CD4-positive, alpha-beta T cell treated with Interleukin-6 for 4 hours (primary cell): ENCODE data around the gene CADPS2.
"Not testable (repeated sequence)": the region's sequence is repeated elsewhere in the genome, so short reads cannot be mapped to it uniquely, and the experiment has no call there.

Source experiments
- DNase-seq: peaks from one replicate; pipeline ENCODE4 v3.0.0-alpha.2; 2020; ENCODE audit warnings: mixed read lengths

CADPS2 gene

DNA sequence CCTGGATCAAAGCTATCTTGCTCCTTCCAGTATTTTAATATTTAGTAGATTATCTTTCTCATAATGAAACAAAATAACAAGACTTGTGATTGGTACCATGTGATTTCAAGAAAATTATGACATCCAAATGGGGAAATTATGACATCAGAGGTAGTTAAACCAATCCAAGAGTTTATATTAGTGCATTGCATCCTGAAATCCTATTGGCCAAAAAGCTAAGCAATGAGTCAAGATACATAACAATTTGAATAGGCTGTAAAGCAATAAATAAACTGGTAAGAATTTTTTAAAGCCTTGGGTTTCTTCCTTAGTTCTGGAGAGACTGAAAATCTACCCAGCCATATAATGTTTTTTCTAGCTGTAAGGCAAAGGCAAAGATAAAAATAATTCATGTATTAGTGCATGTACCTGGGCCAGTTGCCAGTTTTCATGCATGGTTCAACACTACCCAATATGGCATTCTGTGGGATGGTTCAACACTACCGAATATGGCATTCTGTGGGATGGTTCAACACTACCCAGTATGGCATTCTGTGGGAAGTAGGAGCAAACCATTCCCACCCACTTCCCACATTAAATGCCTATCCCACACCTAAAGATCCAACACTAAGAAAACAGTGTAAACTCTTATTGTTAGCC lies 183.3 kb downstream of the CADPS2 start, which contains the start of gene RNF148:
Gene RNF148 (minus strand): TSS at position 51 of the 639 bp plus-strand sequence. CDS start 172 bp downstream, outside the sequence.
- DNase-seq, result no peak

DNA sequence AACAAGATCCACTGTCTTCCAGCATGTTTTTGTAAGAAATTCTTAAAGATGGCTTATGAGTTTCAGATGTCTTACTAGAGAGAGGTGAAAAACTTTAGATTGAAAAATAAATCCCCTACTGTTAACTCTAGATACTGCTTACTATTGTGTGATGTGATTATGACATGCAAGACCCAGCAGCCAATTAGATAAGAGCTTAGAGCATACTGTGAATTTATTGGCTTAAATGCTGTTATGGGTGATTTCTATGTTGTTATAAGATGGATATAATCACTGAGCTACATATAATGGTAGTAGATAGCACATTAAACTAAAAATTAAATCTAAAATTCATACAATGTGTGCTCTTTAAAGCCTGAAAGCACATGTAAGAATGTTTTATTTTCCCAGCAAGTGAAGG lies 187.2 kb downstream of the CADPS2 start, which contains the start of gene RNF133:
Gene RNF133 (minus strand): TSS at position 101 of the 400 bp plus-strand sequence. CDS start 199 bp downstream, outside the sequence.
- no peak for DNase-seq

GRCh38 chr7:122695816-122696215 lies 190.4 kb downstream of the CADPS2 start:
- no peak for DNase-seq

- DNase-seq, result no peak
These were observed 191.6 kb downstream of the CADPS2 start for GRCh38 chr7:122694697-122695096.

DNA sequence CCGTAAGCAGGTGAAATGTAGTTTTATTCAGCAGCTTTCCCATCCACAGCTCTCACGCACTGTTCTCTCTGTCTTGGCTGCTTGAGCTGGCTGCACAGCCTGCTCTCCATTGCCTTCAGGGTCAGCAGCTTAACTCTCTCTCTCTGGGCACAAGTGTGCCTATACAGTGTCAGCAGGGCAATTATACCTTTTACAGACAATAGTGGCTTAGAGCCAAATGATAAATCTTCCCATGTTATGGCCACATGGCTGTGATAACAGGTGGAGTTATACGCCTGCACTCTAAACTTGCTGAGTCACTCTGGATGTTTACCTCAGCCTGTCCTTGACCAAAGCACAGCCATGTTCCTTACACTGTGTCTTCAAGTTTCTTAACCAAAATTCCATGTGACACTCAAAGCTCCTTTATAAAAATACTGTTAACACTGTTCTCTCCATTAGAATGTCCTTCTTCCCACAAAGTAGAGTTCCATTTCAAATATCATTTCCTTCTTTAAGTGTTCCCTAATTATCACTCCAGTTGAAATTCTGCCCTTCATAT lies 193.4 kb downstream of the CADPS2 start:
- no peak for DNase-seq

DNA sequence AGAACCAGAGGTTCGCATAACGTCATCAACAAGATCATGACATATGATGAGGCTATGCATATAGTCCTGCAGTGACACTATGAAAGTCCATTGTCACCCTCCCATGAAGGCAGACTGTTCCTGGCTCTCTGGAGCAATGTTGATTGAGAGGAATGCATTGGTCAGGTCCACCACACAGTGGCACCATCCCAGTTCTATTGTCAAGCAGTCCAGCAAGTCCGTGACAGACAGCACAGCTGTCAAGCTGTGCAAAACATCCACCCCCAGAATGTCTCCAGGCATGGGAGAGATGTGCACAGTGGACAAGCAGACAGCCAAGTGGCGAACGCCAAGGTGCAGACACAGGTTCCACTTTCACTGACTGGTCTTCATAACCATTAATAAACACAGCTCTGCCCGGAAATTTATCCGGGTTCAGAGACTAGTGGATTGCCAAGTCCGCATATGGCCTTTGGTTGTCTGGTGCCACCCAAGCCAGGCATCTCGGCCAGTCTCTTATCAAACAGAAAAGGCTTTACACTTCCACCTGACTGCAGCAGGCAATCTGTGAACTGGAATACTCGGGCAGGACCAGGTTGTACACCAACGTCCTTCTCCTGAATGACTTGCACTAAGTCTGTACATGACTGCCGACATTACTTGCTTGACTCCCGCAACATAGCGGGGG lies 194.6 kb downstream of the CADPS2 start:
- DNase-seq, result no peak

GRCh38 chr7:122689346-122690109 lies 196.7 kb downstream of the CADPS2 start:
- DNase-seq, result no peak

DNA sequence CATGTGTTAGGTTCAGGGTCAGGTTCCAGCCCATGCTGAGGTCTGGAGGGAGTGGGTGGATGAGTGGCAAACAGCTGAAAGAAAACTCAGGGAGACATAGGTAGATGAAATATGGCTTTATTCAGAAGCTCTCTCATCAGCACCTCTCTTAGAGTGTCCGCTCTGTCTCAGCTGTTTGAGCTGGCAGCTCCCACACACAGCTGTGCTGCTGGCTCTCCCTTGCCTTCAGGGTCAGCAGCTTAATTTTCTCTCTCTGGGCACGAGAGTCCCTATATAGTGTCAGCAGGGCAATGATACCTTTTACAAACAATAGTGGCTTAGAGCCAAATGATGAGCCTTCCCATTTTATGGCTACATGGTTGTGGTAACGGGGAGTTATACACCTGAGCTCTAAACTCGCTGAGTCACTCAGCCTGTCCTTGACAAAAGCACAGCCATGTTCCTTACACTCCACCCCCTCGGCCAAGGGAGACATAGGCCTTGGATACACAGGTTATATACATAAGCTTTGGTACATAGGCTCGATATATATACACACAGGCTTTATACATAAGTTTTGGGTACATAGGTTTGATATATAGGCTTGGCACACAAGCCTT lies 197.8 kb downstream of the CADPS2 start:
- no peak for DNase-seq

DNA sequence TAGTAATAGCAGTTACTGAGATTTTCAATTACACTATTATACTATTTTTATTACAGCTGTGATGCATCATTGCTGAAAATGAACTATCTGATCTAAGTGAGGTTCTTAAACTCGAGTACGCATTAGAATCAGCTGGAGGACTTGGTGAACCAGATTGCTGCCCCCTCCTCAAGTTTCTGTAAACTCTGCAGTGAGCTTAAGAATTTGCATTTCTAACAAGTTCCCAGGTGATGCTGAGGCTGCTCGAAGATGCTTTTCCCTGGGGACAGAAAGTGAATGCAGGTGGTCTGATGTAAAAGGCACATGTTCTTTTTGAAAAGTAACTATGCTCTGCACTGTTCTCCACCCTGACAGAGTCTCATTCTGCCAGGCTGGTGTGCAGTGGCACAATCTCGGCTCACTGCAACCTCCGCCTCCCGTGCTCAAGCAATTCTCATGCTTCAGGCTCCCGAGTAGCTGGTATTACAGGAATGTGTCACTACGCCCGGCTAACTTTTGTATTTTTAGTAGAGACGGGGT lies 199.8 kb downstream of the CADPS2 start:
- DNase-seq, result no peak

DNA sequence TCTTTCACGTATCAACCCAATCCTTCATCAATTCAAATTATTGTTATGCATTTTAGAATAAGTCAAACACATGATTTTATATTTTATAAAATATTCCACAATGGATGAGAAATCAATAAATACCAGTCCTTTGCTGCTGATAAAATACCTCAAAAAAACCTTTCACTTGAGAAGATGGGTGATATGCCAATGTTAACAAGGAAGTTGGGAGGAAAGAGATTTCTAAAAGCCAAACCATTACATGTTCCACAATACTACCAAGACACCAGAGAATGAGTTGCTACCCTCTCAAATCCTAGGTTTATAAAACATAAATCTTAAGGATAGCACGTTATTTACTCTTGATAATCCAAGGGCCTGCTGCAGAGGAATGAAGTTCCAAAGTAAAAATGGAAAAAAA lies 201.8 kb downstream of the CADPS2 start:
- no peak for DNase-seq

DNA sequence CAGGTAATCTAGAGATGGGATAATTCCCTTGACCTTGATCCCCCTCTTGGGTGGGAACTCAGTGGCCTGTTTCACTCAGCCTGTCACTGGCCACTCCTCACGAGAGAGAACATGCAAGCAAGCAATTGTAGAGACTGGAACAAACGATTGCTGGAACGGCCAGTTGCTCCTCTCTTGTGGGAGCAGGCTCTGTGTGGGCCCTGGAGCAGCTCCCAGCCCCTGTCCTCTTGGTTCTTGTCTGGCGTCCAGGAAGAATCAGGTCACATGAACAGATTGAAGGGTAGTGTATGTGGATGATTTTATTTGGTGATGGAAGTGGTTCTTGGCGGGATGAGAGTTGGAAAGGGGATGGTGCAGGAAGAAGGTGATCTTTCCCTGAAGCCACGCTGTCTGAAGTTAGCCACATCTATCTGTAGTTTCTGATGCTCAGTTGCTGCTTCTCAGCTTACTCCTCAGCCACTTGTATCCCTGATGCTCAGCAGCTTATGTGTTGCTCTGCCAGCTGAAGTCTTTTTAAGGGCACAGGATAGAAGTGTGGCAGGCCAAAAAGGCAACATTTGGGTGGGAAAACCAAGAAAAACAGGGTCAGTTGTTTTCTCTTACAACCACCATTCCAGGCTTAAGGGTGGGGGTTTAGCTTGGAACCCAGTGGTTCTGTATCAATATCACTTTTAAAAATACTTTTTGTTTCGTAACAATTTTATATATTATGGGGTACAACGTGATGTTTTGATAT lies 203.3 kb downstream of the CADPS2 start:
- DNase-seq, result no peak

DNA sequence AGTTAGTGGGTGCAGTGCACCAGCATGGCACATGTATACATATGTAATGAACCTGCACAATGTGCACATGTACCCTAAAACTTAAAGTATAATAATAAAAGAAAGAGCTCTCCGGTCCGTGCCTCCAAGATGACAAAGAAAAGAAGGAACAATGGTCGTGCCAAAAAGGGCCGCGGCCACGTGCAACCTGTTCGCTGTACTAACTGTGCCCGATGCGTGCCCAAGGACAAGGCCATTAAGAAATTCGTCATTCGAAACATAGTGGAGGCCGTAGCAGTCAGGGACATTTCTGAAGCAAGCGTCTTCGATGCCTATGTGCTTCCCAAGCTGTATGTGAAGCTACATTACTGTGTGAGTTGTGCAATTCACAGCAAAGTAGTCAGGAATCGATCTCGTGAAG lies 205.1 kb downstream of the CADPS2 start:
- not testable (repeated sequence) for DNase-seq

- no peak for DNase-seq
These were observed 206.4 kb downstream of the CADPS2 start for GRCh38 chr7:122679813-122680212.

- DNase-seq, result not testable (repeated sequence)
These were observed 207.0 kb downstream of the CADPS2 start for GRCh38 chr7:122679269-122679709.

DNA sequence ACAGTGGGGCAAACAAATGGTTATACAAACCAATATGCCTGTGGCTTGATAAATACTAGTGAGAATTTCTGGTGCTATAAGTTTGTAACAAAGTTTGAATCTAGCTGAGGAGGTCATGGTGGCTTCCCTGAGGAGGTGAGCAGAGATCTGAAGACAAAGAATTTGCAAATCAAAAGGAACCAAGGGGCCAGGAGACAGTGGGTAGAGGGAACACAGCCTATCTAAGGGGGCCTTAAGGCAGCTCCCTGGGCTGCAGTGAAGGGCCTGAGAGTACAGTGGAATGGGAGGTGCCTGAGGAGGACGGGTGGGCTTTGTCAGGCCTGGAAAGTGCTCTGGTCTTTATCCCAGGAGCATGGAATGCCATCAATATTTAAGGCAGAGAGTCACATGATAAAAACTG lies 209.1 kb downstream of the CADPS2 start:
- DNase-seq, result no peak

DNA sequence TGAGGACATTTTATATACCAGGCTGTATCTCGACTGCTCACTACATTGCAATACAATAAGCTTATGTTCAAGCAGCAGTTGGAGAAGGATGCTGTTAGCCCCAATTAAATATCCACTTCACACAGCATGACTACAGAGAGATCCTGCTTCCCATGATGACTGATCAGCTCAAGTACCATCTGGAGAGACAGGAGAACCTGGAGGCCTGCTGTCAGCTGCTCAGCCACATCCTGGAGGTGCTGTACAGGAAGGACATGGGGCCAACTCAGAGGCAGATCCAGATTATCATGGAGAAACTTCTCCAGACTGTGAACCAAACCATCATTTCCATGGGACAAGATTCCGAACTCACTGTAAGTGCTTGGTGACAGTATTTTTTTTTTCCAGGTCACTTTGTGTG lies 209.8 kb downstream of the CADPS2 start:
- DNase-seq, result no peak

- DNase-seq, result no peak
These were observed 210.6 kb downstream of the CADPS2 start for GRCh38 chr7:122675621-122676020.

GRCh38 chr7:122675011-122675410 lies 211.2 kb downstream of the CADPS2 start:
- DNase-seq, result no peak

- no peak for DNase-seq
These were observed 211.8 kb downstream of the CADPS2 start for GRCh38 chr7:122674502-122674901.

GRCh38 chr7:122673951-122674350 lies 212.3 kb downstream of the CADPS2 start:
- no peak for DNase-seq

DNA sequence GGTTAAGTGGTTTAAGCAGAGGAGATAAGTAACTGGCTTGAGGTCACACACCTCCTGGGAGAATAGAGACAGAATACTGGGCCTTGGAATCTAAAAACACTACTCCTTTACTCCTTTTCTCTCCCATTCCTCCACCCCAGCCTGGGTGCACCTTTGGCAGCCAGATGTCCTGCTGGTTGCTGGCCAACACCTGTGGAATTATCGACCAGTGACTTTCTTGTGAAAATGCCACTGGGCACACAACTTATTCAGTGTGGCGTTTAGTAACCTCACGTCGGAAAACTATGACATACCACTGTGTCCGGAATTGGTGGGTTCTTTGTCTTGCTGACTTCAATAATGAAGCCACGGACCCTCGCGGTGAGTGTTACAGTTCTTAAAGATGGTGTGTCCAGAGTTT lies 213.7 kb downstream of the CADPS2 start:
- DNase-seq, result no peak

- DNase-seq, result no peak
These were observed 222.5 kb downstream of the CADPS2 start for GRCh38 chr7:122663733-122664132.
